SK-N-SH treated with all-trans-retinoic acid at 6 μM for 48 hours (cell line): ENCODE data around the gene CCDC54.

Source experiments
- BACH2 ChIP-seq: fragments of 250-450 bp; sonication (Bioruptor Pico); IDR thresholded peaks from 2 replicates; pipeline ENCODE4 v1.9.0; 2021; ENCODE audit warnings: mild to moderate bottlenecking, borderline replicate concordance
- CSRNP3 ChIP-seq: fragments of 250-450 bp; sonication (Bioruptor Pico); IDR thresholded peaks from 2 replicates; pipeline ENCODE4 v1.5.1; 2021; ENCODE audit warnings: mild to moderate bottlenecking, moderate library complexity
- ISL1 ChIP-seq: fragments of 250-450 bp; sonication (Bioruptor Pico); IDR thresholded peaks from 2 replicates; pipeline ENCODE4 v2.1.2; 2022; ENCODE audit warnings: mild to moderate bottlenecking, moderate library complexity
- PPARA ChIP-seq: fragments of 250-450 bp; sonication (Bioruptor Pico); IDR thresholded peaks from 2 replicates; pipeline ENCODE4 v1.5.0; 2020; ENCODE audit warnings: mild to moderate bottlenecking, borderline replicate concordance
- RARB ChIP-seq: fragments of 250-450 bp; sonication (Bioruptor Pico); IDR thresholded peaks from 2 replicates; pipeline ENCODE4 v1.8.0; 2021; ENCODE audit warnings: mild to moderate bottlenecking, moderate library complexity
- SNAI2 ChIP-seq: fragments of 250-450 bp; sonication (Bioruptor Pico); IDR thresholded peaks from 2 replicates; pipeline ENCODE4 v1.5.0; 2020; ENCODE audit warnings: mild to moderate bottlenecking, moderate library complexity
- TCF4 ChIP-seq: fragments of 250-450 bp; sonication (Bioruptor Pico); IDR thresholded peaks from 2 replicates; pipeline ENCODE4 v1.8.0; 2021; ENCODE audit warnings: mild to moderate bottlenecking, moderate library complexity, borderline replicate concordance
- TOX ChIP-seq: fragments of 250-450 bp; sonication (Bioruptor Pico); IDR thresholded peaks from 2 replicates; pipeline ENCODE4 v1.8.0; 2021; ENCODE audit warnings: mild to moderate bottlenecking, moderate library complexity, borderline replicate concordance
- ZC3H10 ChIP-seq: fragments of 250-450 bp; sonication (Bioruptor Pico); IDR thresholded peaks from 2 replicates; pipeline ENCODE4 v1.5.1; 2021; ENCODE audit warnings: mild to moderate bottlenecking, moderate library complexity
- ZFP30 ChIP-seq: fragments of 450-650 bp; formaldehyde crosslinking; IDR thresholded peaks from 2 replicates; pipeline ENCODE4 v1.5.0; 2022; ENCODE audit warnings: mild to moderate bottlenecking, moderate library complexity
- ZNF565 ChIP-seq: fragments of 450-650 bp; formaldehyde crosslinking; conservative IDR thresholded peaks from 2 replicates; pipeline ENCODE4 v1.5.0; 2020; ENCODE audit warnings: low read depth, mild to moderate bottlenecking, moderate library complexity

- TF ChIP-seq TCF4, result no peak
- TF ChIP-seq ISL1 (CRISPR knock-in tag), result no peak
- no peak for TF ChIP-seq BACH2 (CRISPR knock-in tag)
- no peak for TF ChIP-seq ZFP30 (CRISPR knock-in tag)
- no peak for TF ChIP-seq CSRNP3 (CRISPR knock-in tag)
- no peak for TF ChIP-seq ZNF565
- no peak for TF ChIP-seq ZC3H10 (CRISPR knock-in tag)
- TF ChIP-seq RARB (CRISPR knock-in tag), result no peak
- no peak for TF ChIP-seq TOX (CRISPR knock-in tag)
- no peak for TF ChIP-seq PPARA
- no peak for TF ChIP-seq SNAI2 (CRISPR knock-in tag)
These were observed 20.5 kb upstream of the CCDC54 start for GRCh38 chr3:107356706-107357105.
